G401 (cell line): ENCODE measurements around the gene TRAPPC12. TPM values are rescaled to one million over a fixed set of nuclear protein-coding genes. Genes with fewer than 3 reads are reported as not detected.
"Not testable (repeated sequence)": the region's sequence is repeated elsewhere in the genome, so short reads cannot be mapped to it uniquely, and the experiment has no call there.

Experiments
- DNase-seq: peaks from one replicate; pipeline ENCODE4 v3.0.0-alpha.2; 2015; ENCODE audit warnings: low spot score
- in situ Hi-C: cut with HindIII; loops from 2 replicates; pipeline ENCODE4 v1.10.0; 2016; ENCODE audit warnings: low sequenced_read_pairs, mixed read lengths
- total RNA-seq: library from RNA; depleted of rRNA; stranded (reverse); fragments of >200 nt; shearing (Covaris generic); gene quantifications from 2 replicates; pipeline ENCODE4 v1.2.3, GENCODE V29; 2014; rRNA removed

Gene TRAPPC12
- 42.2 and 54.2 TPM in 2 replicates for total RNA-seq

DNA sequence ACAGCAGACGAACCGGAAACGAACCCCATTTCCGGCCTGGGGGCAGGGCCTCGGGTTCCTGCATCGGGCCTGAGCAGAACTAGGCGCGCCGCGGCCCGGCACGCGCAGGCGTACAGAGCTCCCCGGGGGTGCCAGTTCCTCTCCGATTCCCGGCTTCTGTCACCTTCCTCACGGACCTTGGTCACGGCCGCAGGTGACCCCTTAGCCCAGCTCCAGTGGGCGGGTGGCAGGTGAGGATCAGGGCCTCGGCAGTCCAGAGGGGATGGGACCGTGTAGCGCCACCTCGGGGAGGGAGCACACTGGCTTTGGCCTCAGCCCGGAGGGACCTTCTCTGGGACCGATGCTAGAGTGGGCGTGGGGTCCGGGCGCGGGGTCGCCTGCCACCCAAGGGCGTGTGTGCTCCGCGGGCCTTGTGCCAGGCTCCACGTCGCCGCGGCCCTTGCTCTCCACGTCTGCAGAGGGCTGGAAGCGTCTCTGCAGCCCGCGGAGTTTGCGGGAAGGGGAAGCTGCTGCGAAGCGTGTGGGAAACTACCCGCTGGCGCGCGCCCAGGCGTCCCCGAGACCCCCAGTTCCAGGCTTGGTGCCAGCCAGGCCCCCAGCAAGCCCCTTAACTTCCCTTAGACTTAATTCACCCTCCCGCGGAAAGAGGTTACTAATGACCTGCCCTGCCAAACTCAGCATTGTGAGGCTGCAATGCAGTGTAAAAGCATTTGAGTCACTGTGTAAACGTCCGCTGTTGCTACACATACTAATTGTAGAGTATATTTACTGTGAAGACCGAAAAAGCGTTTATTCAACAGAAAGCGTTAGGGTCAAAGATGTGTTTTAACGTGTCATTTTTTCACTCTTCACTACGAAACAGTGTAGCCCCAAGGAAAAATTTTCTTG lies at the start of gene TRAPPC12:
Gene TRAPPC12 (plus strand): TSS at position 48 of the 888 bp plus-strand sequence. CDS start 7,930 bp downstream, outside the sequence.
- in situ Hi-C loops = no loop called here
- DNase-seq = peak; percentile 93

DNA sequence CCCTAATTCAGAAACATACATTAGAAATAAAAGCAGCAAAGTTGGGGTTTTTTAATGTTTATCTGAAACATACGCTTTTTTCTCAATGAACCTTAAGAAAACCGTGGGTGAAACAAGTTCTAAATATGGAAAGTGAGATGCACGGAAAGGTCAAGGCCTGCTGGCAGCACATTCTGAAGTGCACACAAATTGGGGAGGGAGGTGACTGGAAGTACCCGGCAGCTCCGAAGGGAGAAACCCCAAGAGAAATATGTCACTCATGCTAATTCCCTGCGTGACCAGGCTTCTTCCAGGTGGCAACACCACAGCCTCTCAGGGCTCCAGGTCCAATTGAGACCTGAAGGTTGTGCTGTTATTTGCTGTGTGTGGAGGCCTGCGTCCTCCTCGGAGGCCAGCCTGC lies 47.4 kb upstream of the TRAPPC12 start:
- no peak for DNase-seq
- in situ Hi-C loops = no loop called here

DNA sequence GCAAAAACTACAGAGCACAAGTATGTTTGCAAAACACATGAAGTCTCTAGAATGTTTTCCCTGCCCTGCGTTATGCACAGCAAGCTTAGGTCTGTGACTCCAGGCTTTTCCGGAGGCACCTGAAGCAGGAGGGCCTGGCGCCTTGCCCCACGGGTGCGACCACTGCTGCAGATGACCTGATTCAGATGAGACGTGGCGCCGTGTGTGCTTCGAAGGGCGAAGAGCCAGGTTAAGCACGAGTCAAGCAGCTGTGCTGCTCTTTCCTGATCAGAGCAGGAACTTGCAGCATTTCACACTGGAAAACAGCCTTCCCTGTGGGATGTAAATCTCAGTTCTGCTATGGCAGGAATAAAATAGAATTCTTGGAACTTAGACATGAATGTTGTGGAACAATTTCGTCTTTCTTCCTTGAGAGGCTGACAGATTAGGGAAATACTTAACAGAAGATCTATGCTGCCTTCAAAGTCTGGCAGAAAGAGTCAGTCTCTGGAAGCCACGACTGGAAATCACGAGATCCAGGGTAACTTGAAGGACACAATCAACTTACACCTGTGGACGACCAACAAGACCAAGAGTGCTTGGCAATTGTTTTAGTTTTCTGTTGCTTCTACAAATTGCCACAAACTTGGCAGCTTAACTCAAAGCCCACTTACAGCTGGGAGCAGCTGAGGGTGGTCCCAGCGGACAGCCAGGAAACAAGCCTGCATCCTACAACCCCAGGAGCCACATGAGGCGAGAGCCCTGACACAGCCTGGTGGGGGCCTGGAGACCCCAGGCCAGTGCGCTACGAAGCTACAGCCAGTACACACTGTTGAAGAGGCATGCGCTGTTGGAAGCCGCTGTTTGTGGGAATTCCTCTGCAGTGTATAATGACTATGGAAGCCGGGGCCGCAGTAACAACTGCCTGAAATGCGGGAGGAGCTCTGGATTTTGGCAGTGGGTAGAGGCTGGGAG lies 44.8 kb upstream of the TRAPPC12 start:
- DNase-seq = no peak
- in situ Hi-C loops = no loop called here

DNA sequence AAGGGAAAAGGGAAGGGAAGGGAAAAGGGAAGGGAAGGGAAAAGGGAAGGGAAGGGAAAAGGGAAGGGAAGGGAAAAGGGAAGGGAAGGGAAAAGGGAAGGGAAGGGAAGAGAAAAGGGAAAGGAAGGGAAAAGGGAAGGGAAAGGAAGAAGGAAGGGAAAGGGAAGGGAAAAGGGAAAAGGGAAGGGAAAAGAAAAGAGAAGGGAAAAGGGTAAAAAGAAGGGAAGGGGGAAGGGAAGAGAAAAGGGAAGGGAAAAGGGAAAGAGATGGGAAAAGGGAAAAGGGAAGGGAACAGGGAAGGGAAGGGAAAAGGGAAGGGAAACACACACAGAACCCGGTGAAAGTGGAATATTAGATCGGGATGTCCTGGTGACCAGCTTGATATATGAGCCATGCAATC lies 42.6 kb upstream of the TRAPPC12 start:
- in situ Hi-C loops = no loop called here
- no peak for DNase-seq

DNA sequence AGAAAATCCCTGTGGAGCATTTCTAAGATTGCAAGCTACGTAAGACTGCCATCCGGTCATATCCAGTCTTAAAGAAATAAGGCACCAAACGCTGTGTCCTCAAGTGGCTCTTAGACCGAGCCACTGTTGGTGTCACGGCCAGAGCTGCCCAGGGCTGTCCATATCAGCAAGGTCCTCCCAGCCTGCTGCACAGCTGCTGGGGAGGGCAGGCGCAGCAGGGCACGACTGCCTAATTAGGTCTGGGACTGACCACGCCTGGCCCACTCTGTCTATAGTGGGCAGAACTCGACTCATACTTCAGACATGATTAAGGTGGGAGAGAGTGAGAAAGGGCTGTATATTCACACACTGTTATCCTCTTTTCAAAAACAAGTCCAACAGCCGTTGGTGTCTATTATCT lies 41.2 kb upstream of the TRAPPC12 start:
- no peak for DNase-seq
- in situ Hi-C loops = no loop called here

DNA sequence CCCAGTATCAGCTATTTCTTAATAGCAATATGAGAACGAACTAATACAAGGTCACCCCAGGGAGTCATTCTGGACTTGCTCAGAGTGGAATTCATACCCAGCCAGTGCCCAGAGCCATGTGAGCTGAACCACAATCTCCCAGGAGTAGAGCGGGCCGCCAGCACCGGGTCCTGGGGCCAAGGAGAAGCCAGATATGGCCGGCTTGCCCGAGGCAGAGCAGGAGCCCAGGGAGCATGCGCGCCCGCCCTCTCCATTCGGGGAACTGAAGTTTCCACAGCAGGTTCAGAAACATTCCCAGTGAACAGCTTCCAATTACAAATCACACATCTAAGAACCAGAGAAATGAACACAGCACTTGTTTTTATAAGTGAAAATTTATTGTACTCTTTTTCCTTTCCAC lies 39.4 kb upstream of the TRAPPC12 start:
- no peak for DNase-seq
- in situ Hi-C loops = no loop called here

DNA sequence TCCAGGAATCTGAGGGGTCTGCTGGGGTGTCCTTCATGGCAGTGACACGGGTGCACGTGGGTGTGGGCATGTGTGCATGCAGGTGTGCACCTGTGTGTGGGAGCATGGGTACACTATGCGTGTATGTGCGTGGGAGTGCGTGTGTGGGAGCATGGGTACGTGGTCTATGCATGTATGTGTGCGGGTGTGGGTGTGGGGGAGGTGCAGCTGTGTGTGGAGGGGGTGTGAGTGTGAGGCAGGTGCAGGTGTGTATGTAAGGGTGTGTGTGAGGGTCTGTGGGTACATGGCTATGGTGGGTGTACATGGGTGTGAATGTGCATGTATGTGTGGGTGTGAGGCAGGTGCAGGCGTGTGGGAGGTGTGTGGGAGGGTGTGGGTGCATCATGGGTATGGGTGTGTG lies 38.2 kb upstream of the TRAPPC12 start:
- no peak for DNase-seq
- in situ Hi-C loops = no loop called here

DNA sequence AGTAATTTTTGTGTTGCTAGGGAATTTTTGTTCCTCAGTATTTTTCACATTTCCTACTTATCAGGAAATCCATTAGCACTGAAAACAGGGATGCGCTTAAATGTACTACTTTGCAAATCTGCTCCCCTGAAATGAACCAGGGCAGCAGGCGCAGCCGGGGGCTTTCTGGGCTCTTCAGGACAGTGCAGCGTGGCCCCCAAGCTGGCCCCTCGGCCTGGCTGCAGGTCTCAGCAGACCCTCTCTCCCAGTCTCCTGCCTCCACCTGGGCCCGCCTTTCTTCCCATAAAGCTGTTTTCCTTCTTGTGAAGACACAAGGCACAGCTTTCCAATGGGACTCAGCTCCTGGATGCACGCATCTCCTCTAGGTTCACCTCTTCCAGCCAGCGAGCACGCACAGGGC lies 37.2 kb upstream of the TRAPPC12 start:
- no peak for DNase-seq
- in situ Hi-C loops = no loop called here

DNA sequence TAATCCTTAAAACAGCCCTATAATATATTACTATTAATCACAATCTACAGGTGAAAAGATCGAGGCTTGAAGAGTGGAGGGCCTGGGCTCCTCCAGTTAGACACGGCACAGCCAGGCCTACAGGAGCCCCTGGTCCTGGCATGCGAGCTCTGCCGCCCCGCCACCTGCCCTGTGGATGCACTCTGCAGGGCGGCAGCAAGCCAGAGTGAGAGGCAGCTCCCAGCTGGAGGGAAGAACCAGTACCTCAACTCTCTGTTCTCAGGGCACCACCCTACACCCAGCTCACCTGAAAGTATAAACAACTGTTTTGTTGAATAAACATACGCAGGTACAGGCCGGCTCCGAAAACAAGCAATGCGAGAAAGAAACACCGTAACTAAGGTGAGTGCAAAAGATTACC lies 36.5 kb upstream of the TRAPPC12 start:
- in situ Hi-C loops = no loop called here
- peak; percentile 10 for DNase-seq

DNA sequence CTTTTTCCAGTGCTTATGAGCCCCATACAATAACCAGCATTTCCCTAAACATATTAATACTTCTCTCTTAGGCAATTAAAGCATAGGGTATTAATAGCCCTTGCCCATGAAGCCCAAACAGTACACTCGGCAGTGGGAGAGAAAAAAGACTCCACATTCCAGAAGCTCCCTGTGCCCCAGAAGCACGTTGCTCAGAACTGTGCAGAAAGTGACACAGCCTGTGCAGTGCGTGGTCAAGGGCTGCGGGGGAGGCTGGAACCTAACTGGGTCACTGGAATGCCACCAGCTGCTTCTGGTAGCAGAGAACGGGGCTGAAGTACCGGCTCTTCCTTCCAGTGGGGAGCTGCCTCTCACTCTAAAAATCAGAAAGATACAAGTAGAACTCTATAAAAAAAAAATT lies 34.6 kb upstream of the TRAPPC12 start:
- in situ Hi-C loops = no loop called here
- peak; percentile 54 for DNase-seq

DNA sequence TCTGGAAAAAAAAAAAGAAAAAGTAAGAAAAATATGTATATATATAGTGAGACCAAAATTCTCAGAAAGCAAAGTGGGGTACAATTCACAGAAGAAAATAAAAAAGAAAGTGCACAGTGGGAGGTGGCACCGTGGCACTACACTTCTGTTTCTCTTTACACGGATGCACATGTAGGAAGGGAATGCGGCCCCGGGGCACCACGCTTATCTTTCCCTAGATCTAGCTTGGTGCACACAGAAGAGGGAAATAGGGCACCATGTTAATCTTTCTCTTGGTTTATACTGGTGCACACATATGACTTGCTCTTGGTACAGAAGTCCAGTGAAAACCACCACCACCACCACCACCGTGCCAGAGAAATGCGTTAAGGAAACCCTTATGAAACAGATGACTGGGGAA lies 33.9 kb upstream of the TRAPPC12 start:
- no peak for DNase-seq
- in situ Hi-C loops = no loop called here

DNA sequence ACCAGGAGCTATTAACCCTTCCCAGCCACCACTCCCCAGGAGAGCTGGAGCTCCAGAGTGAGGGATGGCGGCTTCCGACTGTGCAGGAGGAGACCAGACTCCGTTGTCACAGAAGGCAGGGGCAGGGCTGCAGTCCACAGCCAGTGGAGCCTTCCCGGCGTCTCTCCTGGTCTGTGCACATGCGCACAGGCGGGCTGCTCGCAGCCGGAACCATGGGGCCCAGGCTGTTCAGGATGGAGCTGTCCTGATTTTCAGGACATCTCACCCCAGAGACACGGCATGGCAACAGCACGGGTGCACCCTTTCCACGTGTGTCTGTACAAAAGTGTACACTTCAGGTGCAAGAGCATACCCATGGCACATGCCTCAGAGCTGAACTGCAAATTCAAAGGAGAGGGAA lies 30.7 kb upstream of the TRAPPC12 start:
- in situ Hi-C loops = no loop called here
- DNase-seq = peak; percentile 88

DNA sequence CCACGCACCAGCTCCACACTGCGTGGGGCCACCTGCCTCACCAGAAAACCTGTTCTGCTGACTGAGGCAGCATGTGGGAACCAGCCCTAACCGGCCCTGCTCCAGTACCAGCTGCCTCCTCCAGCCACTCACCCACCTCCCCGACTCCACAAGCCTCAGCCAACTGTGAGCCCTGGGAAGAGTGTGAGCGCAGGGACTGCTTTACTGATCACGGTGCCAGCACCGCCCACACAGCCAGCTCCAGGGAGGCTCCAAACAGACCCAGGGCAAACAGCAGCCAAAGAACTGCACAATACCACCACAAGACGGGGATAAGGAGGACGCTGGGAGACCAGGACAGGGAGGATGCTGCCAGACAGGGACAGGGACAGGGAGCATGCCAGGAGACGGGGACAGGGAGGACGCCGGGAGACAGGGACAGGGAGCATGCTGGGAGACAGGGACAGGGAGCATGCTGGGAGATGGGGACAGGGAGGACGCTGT lies 30.2 kb upstream of the TRAPPC12 start:
- in situ Hi-C loops = no loop called here

DNA sequence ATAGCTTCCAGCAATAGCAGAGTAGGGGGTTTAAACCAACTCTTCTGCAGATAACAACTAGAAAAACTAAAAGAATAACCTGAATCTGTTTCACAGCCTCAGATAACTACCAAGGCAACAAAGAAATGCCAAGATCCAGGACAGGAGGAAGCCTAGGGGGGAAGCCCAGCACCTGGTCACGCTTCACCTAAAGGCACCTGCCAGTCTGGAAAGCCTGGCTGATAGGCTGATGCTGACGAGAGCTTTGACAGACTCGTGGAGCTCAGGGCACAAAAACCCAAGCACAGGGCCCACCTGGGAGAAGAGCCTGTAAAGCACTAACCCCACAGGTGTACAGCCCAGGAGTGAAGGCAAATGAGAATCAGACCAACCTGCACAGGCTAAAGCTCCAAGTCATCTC lies 24.5 kb upstream of the TRAPPC12 start:
- in situ Hi-C loops = no loop called here
- DNase-seq = no peak

More for the DNA sequence above, 30.2 kb upstream of the TRAPPC12 start:
- peak; percentile 85 for DNase-seq

DNA sequence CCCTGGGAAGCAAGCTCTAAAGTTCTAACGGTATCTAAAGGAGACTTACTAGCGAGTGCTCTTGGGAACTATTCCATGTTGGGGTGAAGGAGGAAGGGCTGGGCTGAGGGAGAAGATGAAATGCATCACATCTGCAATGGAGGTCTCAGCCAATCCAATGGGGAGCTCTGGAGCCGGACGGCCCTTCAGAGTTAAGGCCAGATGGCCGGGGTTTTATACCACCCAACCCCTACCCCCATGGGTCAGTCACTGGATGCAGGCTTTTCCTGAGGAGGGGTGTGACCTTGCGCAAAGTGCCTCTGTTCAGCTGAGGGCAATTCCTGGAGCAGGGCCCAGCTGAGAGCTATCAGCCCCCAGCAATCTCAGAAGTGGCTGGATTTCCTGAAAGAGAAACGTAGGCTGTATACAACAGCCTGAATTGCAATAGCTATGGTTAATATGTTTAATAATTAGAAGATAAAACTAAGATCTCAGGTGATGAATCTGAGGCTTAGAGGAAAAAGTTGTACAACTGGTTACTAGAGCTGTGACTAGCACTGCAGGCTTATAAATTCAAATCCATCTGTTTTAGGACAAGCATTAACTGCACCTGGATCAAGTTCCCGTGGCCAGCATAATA lies 23.4 kb upstream of the TRAPPC12 start:
- DNase-seq = no peak
- in situ Hi-C loops = no loop called here

DNA sequence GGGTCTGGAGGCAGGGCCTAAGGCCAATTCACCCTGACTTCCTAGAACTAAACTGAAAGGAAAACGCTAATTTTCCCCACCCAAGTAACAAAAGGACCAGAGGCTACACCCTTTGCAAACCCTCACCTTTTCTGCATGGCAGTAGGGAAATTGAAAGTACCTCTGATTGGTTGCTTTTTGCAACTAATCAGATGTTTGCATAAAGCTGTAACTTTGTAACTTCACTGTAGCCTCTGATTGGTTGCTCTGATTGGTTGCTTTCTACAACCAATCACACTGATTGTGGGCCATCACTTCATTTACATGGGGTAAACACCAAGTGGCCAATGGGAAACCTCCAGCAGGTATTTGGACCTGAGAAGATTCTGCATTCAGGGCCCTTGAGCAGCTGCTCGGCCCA lies 22.7 kb upstream of the TRAPPC12 start:
- in situ Hi-C loops = no loop called here

DNA sequence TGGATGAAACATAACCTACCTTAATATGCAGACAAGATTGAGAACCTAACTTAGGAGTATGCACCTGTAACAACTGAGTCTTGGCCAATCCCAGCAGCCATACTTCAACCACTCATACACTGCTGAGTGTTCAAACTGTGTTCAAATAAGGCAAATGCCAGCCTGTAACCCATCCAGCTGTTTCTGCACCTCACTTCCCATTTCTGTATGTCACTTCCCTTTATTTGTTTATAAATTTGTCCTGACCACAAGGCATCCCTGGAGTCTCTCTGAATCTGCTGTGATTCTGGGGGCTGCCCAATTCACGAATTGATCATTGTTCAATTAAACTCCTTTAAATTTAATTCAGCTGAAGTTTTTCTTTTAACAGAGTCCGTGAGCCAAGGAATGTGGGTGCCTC lies 22.0 kb upstream of the TRAPPC12 start:
- in situ Hi-C loops, DNase-seq: not testable (repeated sequence)

More for the DNA sequence above, 22.7 kb upstream of the TRAPPC12 start:
- DNase-seq = no peak

DNA sequence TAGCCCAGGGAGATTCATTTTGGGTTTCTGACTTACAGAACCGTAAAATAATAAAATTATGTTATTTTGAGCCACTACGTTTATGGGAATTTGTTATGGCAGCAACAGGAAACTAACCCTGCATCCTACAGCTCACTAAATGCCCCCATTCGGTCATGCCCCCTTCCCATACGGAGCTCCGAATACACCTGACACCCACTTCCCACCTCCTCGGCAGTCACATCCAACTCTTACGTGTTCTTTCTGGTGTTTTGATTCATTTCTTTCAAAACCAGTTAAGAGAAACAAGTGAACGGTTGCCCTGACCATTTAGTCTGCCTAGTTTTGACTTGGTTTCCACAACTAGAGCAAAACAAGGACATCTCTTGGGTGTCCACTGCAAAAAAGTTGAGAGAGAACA lies 21.6 kb upstream of the TRAPPC12 start:
- no peak for DNase-seq
- in situ Hi-C loops = no loop called here
